Measurements from ENCODE around the gene SULT2A1. TPM values are rescaled to one million over a fixed set of nuclear protein-coding genes. Genes with fewer than 3 reads are reported as not detected.

Gene SULT2A1
- total RNA-seq, 1 experiment from 2014 or later, result 0.27 TPM

- BruUV-seq (replicated peaks), result no TSS peak
- ATAC-seq (no peak), DNase-seq (ENCODE audit: low read depth, low spot score) (no peak)
- ChIA-PET CTCF (interaction anchor here (1.2 kb wide), 1 partner anchor 45 kb away, joined by 3 read pairs; no protein-coding TSS in a partner anchor), POLR2A (no interaction called here), RAD21 (ENCODE audit: low non-redundant PET in 1 of 2, low total read pairs in 2 of 2, uncharacterized antibody in 2 of 2, unreplicated experiment in 2 of 2) (no interaction called here)
- Histone ChIP-seq H3K4me1 (ENCODE audit: control insufficient read depth in 1 of 2, insufficient read depth in 2 of 2, low read length in 2 of 2) (no peaks in the 10 kb centered on the region), H3K4me2 (ENCODE audit: low read length) (no peak overlapping the region), H4K20me1 (ENCODE audit: insufficient read depth) (no peaks in the 10 kb centered on the region), H2AFZ (ENCODE audit: low read depth, low read length, poor library complexity, severe bottlenecking) (no peak overlapping the region), H3K36me3 (ENCODE audit: control insufficient read depth in 1 of 2, insufficient read depth in 2 of 2, low read length in 2 of 2) (no peaks in the 10 kb centered on the region), H3K27ac (ENCODE audit: low read depth, low read length) (no peak overlapping the region), H3K4me3 (replicated peaks in 1 of 2; ENCODE audit: low read depth in 1 of 2, low read length in 2 of 2) (no peak overlapping the region), H3K9ac (ENCODE audit: low read length) (no peak overlapping the region), H3K79me2 (ENCODE audit: insufficient read depth, low read length) (no peaks in the 10 kb centered on the region), H3K27me3 (ENCODE audit: insufficient read depth, low read length) (no peaks in the 10 kb centered on the region; the same call in 1 of the 2 replicates), H3K9me3 (ENCODE audit: control insufficient read depth in 1 of 2, insufficient read depth in 1 of 2, low read depth in 1 of 2, low read length in 2 of 2) (peaks cover 0 to 8% of the 10 kb centered on the region in 2 experiments; a peak in 1 of 4 replicates), H3K9me2 (ENCODE audit: insufficient read depth) (no peaks in the 10 kb centered on the region)
- intact Hi-C loops (cut with micrococcal nuclease), result no loop called here
- no peak for TF ChIP-seq TCF7L2 (IDR thresholded peaks at IDR 0.05; ENCODE audit: borderline replicate concordance, extremely low read depth, insufficient read depth, insufficient read length)
- TF ChIP-seq POLR2A (IDR thresholded peaks at IDR 0.05; ENCODE audit: borderline replicate concordance, extremely low read depth, insufficient read depth, insufficient read length), result no peak
- TF ChIP-seq MAX (IDR thresholded peaks at IDR 0.05), result no peak
- 0 out of 6 replicates have a peak, but pooled peaks of 1 of the 3 experiments have one; percentile 3 for TF ChIP-seq CTCF (IDR thresholded peaks at IDR 0.05 in 2 of 3, conservative IDR thresholded peaks at IDR 0.05 in 1 of 3; ENCODE audit: borderline replicate concordance in 1 of 3, insufficient read depth in 1 of 3, low read depth in 2 of 3, low read length in 2 of 3)
Observed at GRCh38 chr19:47824396-47824795, 61.7 kb downstream of the SULT2A1 start.

- ATAC-seq (no peak), DNase-seq (ENCODE audit: low read depth, low spot score) (no peak)
- Histone ChIP-seq H3K4me1 (ENCODE audit: control insufficient read depth in 1 of 2, insufficient read depth in 2 of 2, low read length in 2 of 2) (no peaks in the 10 kb centered on the region), H3K9ac (ENCODE audit: low read length) (no peak within 1 kb of the TSS), H3K36me3 (ENCODE audit: control insufficient read depth in 1 of 2, insufficient read depth in 2 of 2, low read length in 2 of 2) (no peaks in the 10 kb centered on the region), H3K9me2 (ENCODE audit: insufficient read depth) (no peaks in the 10 kb centered on the region), H3K4me2 (ENCODE audit: low read length) (no peak within 1 kb of the TSS), H3K9me3 (ENCODE audit: control insufficient read depth in 1 of 2, insufficient read depth in 1 of 2, low read depth in 1 of 2, low read length in 2 of 2) (peaks cover 0 to under 1% of the 10 kb centered on the region in 2 experiments; a peak in 1 of 4 replicates), H3K79me2 (ENCODE audit: insufficient read depth, low read length) (no peaks in the 10 kb centered on the region), H3K27me3 (ENCODE audit: insufficient read depth, low read length) (no peaks in the 10 kb centered on the region; the same call in 1 of the 2 replicates), H3K4me3 (replicated peaks in 1 of 2; ENCODE audit: low read depth in 1 of 2, low read length in 2 of 2) (no peak within 1 kb of the TSS), H4K20me1 (ENCODE audit: insufficient read depth) (no peaks in the 10 kb centered on the region), H3K27ac (ENCODE audit: low read depth, low read length) (no peak within 1 kb of the TSS), H2AFZ (ENCODE audit: low read depth, low read length, poor library complexity, severe bottlenecking) (no peak within 1 kb of the TSS)
- RAD21 ChIA-PET (ENCODE audit: low non-redundant PET in 1 of 2, low total read pairs in 2 of 2, uncharacterized antibody in 2 of 2, unreplicated experiment in 2 of 2), result no interaction called here
- BruUV-seq (replicated peaks), result no TSS peak
- POLR2A ChIA-PET, result no interaction called here
- intact Hi-C loops (cut with micrococcal nuclease), result no loop called here
- CTCF ChIA-PET, result no interaction called here
- TF ChIP-seq RAD21 (IDR thresholded peaks at IDR 0.05; ENCODE audit: low read depth) (no peak), YY1 (IDR thresholded peaks at IDR 0.05; ENCODE audit: extremely low read depth, insufficient replicate concordance, low read depth, low read length) (no peak), EZH2 (IDR thresholded peaks at IDR 0.05) (no peak), EZH2phosphoT487 (IDR thresholded peaks at IDR 0.05; ENCODE audit: borderline replicate concordance) (no peak), MAX (IDR thresholded peaks at IDR 0.05) (no peak), POLR2AphosphoS5 (IDR thresholded peaks at IDR 0.05; ENCODE audit: low read depth, low read length) (no peak), EGR1 (IDR thresholded peaks at IDR 0.05; ENCODE audit: low read depth) (no peak), ZNF274 (IDR thresholded peaks at IDR 0.05; ENCODE audit: low read depth, low read length) (no peak), POLR2A (IDR thresholded peaks at IDR 0.05; ENCODE audit: borderline replicate concordance, extremely low read depth, insufficient read depth, insufficient read length) (no peak), ELF1 (IDR thresholded peaks at IDR 0.05; ENCODE audit: borderline replicate concordance, low read depth) (no peak), CBX3 (IDR thresholded peaks at IDR 0.05; ENCODE audit: low read depth) (no peak), SP1 (IDR thresholded peaks at IDR 0.05; ENCODE audit: low read depth) (no peak)
- TF ChIP-seq, protein P1, sequence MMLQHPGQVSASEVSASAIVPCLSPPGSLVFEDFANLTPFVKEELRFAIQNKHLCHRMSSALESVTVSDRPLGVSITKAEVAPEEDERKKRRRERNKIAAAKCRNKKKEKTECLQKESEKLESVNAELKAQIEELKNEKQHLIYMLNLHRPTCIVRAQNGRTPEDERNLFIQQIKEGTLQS (IDR thresholded peaks at IDR 0.05), result no peak
Observed at GRCh38 chr19:47821460-47822020, 64.6 kb downstream of the SULT2A1 start, which contains the start of gene CRX. TSS of gene CRX (plus strand) at chr19:47821937. CDS start at chr19:47834444, 12,507 bp downstream.
